Dendritic cell treated with granulocyte-macrophage colony-stimulating factor and Interleukin-4, amounts not matched to agents 40 ng/mL and 50 ng/mL, for 4 days (primary cell): ENCODE results near the gene KMT2D.
A peak's percentile ranks its signal among the peaks of the same experiment; 100 is the strongest.
"Not testable (repeated sequence)": the region's sequence is repeated elsewhere in the genome, so short reads cannot be mapped to it uniquely, and the experiment has no call there.

ENCODE experiments used
- H3K27ac Mint-ChIP-seq: one replicate; pipeline ENCODE4 v1.8.0; 2022; ENCODE audit warnings: mild to moderate bottlenecking, mixed read lengths
- H3K27me3 Mint-ChIP-seq: one replicate; pipeline ENCODE4 v1.8.0; 2022; ENCODE audit warnings: mild to moderate bottlenecking, mixed read lengths
- H3K36me3 Mint-ChIP-seq: one replicate; pipeline ENCODE4 v1.8.0; 2022; ENCODE audit warnings: low read depth, mixed read lengths
- H3K4me1 Mint-ChIP-seq: one replicate; pipeline ENCODE4 v1.8.0; 2022; ENCODE audit warnings: low read depth, mixed read lengths
- H3K4me3 Mint-ChIP-seq: one replicate; pipeline ENCODE4 v1.8.0; 2022; ENCODE audit warnings: mild to moderate bottlenecking, moderate library complexity, mixed read lengths
- H3K9me3 Mint-ChIP-seq: one replicate; pipeline ENCODE4 v1.8.0; 2022; ENCODE audit warnings: mixed read lengths
- intact Hi-C: fragments of 100-400 bp; cut with micrococcal nuclease; formaldehyde crosslinking; loops from one replicate; pipeline ENCODE4 v1.15.0; 2022

The KMT2D gene

GRCh38 chr12:49068879-49069506 is 8.4 kb upstream of the KMT2D start:
- Mint-ChIP-seq H3K4me1 (peaks cover 23% of the 10 kb centered on the region), H3K36me3 (peaks cover 7% of the 10 kb centered on the region), H3K9me3 (no peaks in the 10 kb centered on the region), H3K4me3 (peak overlapping the region; percentile 85), H3K27ac (peak overlapping the region; percentile 87), H3K27me3 (no peaks in the 10 kb centered on the region)
- intact Hi-C loops, result loop anchor here (1.0 kb wide), 1 partner anchor 62 kb away; the partner anchor contains the start of gene TUBA1B

- intact Hi-C loops, result no loop called here
- H3K4me1 Mint-ChIP-seq, result peaks cover 33% of the 10 kb centered on the region
- H3K9me3 Mint-ChIP-seq, result no peaks in the 10 kb centered on the region
- no peak overlapping the region for H3K27ac Mint-ChIP-seq
- H3K36me3 Mint-ChIP-seq, result peaks cover 7% of the 10 kb centered on the region
- no peak overlapping the region for H3K4me3 Mint-ChIP-seq
- H3K27me3 Mint-ChIP-seq, result no peaks in the 10 kb centered on the region
These were observed 5.5 kb upstream of the KMT2D start for GRCh38 chr12:49066120-49066519.

DNA sequence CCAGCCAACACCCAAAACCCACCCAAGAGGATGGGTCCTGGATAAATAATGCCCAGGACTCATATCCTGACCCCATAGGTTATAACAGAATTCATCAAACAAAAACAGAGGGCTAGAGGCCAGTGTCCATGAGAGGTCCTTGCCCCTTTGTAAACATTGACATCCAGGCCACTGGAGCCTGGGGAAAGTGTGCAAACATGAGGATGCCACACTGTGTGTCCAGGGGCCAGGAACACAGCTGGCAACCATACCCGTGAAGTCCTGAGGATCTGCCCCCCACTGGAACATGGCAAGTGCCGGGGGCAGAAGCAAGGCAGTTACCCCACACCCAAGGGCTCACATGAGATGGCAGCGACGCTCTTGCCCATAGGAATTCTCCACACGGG is 4.2 kb upstream of the KMT2D start:
- Mint-ChIP-seq H3K27me3 (no peaks in the 10 kb centered on the region), H3K4me1 (peaks cover 30% of the 10 kb centered on the region), H3K36me3 (peaks cover 13% of the 10 kb centered on the region), H3K4me3 (no peak overlapping the region), H3K9me3 (no peaks in the 10 kb centered on the region), H3K27ac (no peak overlapping the region)
- intact Hi-C loops, result loop anchor here (2.0 to 5.0 kb wide), 3 partner anchors 34 to 278 kb away; partner anchors contain the start of gene TUBA1A

DNA sequence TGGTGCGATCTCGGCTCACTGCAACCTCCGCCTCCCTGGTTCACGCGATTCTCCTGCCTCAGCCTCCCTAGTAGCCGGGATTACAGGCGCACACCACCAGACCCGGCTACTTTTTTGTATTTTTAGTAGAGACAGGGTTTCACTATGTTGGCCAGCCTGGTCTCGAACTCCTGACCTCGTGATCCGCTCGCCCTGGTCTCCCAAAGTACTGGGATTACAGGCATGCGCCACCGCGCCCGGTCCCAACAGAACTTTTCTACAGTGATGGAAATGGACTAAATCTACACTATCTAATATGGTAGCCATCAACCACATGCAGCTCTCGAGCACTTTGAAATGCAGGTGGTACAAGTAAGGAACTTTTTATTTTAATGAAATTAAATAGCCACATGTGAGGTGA is 1.3 kb upstream of the KMT2D start:
- H3K27me3 Mint-ChIP-seq, H3K9me3 Mint-ChIP-seq, H3K4me3 Mint-ChIP-seq, H3K27ac Mint-ChIP-seq: not testable (repeated sequence)
- intact Hi-C loops, result loop anchor here (2.0 to 5.0 kb wide), 3 partner anchors 125 to 280 kb away; partner anchors contain the start of gene TUBA1A
- H3K36me3 Mint-ChIP-seq, result peaks cover 27% of the 10 kb centered on the region
- peaks cover 42% of the 10 kb centered on the region for H3K4me1 Mint-ChIP-seq

DNA sequence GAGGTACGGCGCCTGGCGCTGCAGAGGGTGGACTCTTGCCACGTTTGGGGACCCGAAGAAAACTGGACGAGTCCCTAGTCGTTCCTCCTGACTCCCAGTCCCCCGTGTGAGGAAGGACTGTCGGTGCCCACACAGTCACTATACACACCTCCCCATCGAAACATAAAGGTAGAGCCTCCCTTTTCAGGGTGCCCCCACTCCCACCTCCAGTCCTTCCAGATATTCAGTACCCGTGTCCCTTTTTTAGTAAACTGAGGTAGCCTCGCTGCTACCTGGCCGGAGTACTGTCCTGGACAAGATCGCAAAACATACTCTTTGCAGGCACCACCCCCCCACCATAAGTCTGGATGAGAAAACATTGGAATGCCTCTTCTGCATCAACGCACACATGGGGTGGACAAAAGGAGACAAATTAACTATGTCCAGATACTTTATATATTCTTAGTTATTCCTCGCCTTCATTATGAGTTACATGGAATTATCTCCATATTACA is 610 bp upstream of the KMT2D start:
- Mint-ChIP-seq H3K4me3 (peak overlapping the region; percentile 95), H3K9me3 (no peaks in the 10 kb centered on the region), H3K4me1 (peaks cover 49% of the 10 kb centered on the region), H3K27me3 (no peaks in the 10 kb centered on the region), H3K36me3 (peaks cover 30% of the 10 kb centered on the region), H3K27ac (peak overlapping the region; percentile 98)
- intact Hi-C loops, result loop anchor here (2.0 to 5.0 kb wide), 3 partner anchors 126 to 281 kb away; partner anchors contain the start of gene TUBA1A

DNA sequence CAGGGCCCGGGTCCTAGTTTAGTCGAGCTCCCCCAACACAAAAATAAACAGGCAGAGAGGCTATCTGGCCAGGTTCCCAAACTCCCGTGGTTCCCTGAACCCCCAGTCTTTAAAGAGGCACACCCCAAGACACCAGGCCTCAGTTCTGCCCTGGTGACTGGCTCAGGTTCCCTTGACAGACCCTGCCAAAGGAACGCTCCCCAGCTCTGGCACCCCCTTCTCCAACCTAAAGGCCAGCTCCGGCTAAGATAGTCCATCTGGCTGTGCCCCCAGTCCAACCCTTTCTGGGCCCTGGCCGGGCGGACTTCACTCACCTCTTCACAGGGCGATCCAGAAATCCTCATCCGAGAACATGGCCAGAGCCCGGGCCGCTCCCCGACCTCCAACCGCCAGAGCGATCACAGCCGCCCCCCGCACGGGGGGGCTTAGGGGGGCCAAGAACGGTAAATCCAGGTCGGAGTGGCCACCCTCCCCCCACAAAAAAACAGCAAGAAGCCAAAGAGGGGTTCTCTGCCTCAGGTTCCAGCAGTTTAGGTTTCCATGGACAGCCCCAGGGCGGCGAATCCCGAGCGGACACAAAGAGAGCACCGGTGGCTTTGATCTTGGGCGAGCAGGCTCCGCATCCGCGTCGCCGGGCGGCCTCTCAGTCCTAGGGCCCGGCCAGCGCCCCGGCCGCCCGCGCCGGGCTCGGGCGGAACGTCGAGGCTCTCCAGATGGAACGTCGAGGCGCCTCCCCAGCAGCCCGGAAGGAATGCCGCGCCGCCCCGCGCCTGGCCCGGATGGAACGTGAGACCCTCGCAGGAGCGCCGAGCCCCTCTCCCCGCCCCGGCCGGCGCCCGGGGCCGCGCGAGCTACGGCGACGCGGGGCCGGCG is 1.1 kb downstream of the KMT2D start:
- Mint-ChIP-seq H3K27me3 (no peaks in the 10 kb centered on the region), H3K4me1 (peaks cover 64% of the 10 kb centered on the region), H3K27ac (peak overlapping the region; percentile 98), H3K36me3 (peaks cover 47% of the 10 kb centered on the region), H3K4me3 (peak overlapping the region; percentile 95), H3K9me3 (no peaks in the 10 kb centered on the region)
- intact Hi-C loops, result loop anchor here (2.0 to 5.0 kb wide), 3 partner anchors 128 to 283 kb away; partner anchors contain the start of gene TUBA1A

DNA sequence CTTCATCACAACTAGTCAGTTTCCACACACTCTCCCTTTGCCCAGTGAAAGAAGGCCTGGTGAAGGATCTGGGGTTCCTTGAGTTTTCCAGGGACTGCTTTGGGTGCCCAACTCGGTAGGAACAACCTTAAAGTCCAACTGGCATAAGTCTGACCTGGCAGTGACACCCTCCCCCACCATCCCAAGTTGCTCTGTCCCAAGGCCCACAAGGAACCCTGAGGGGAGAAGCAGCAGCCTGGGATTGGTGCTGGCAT is 1.6 kb downstream of the KMT2D start:
- Mint-ChIP-seq H3K36me3 (peaks cover 52% of the 10 kb centered on the region), H3K27me3 (no peaks in the 10 kb centered on the region), H3K27ac (peak overlapping the region; percentile 98), H3K4me1 (peaks cover 59% of the 10 kb centered on the region), H3K9me3 (no peaks in the 10 kb centered on the region), H3K4me3 (peak overlapping the region; percentile 95)
- intact Hi-C loops, result no loop called here

GRCh38 chr12:49058366-49059044 is 2.1 kb downstream of the KMT2D start:
- no peaks in the 10 kb centered on the region for H3K9me3 Mint-ChIP-seq
- peak overlapping the region; percentile 95 for H3K4me3 Mint-ChIP-seq
- peaks cover 57% of the 10 kb centered on the region for H3K36me3 Mint-ChIP-seq
- intact Hi-C loops, result no loop called here
- H3K4me1 Mint-ChIP-seq, result peaks cover 55% of the 10 kb centered on the region
- no peaks in the 10 kb centered on the region for H3K27me3 Mint-ChIP-seq
- peak overlapping the region; percentile 98 for H3K27ac Mint-ChIP-seq

DNA sequence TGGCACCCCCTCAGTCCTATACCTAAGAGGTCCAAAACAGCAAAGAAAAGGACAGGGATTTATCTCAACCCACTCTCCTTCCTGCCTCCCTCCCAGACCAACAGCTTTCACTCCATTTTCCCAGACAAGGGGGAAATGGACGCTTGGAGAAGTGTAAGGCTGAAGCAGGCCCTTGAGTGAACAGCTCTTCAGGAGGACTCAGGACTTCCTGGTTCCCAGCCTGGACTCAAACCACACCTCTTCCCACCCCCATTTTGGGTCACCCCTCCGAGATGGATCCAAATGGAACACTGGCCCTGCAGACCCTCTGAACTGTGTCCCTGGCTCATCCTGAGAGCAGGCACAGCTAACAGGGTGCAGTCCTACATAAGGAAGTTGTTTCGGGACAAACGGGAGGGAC is 2.7 kb downstream of the KMT2D start:
- Mint-ChIP-seq H3K27me3 (no peaks in the 10 kb centered on the region), H3K9me3 (no peaks in the 10 kb centered on the region), H3K4me1 (peaks cover 55% of the 10 kb centered on the region), H3K36me3 (peaks cover 63% of the 10 kb centered on the region), H3K27ac (peak overlapping the region; percentile 98), H3K4me3 (peak overlapping the region; percentile 95)
- intact Hi-C loops, result loop anchor here (2.0 kb wide), 1 partner anchor 39 kb away; the partner anchor contains the start of gene PRKAG1

GRCh38 chr12:49055978-49056754 is 4.4 kb downstream of the KMT2D start:
- no peaks in the 10 kb centered on the region for H3K27me3 Mint-ChIP-seq
- H3K27ac Mint-ChIP-seq, result peak overlapping the region; percentile 98
- intact Hi-C loops, result loop anchor here (2.0 kb wide), 1 partner anchor 37 kb away; the partner anchor contains the start of gene PRKAG1
- H3K4me3 Mint-ChIP-seq, result peak overlapping the region; percentile 95
- no peaks in the 10 kb centered on the region for H3K9me3 Mint-ChIP-seq
- H3K36me3 Mint-ChIP-seq, result peaks cover 81% of the 10 kb centered on the region
- peaks cover 50% of the 10 kb centered on the region for H3K4me1 Mint-ChIP-seq

GRCh38 chr12:49055092-49055491 is 5.5 kb downstream of the KMT2D start:
- Mint-ChIP-seq H3K36me3 (peaks cover 85% of the 10 kb centered on the region), H3K4me1 (peaks cover 48% of the 10 kb centered on the region), H3K27ac (peak overlapping the region; percentile 8), H3K27me3 (no peaks in the 10 kb centered on the region), H3K9me3 (no peaks in the 10 kb centered on the region), H3K4me3 (no peak overlapping the region)
- intact Hi-C loops, result no loop called here

DNA sequence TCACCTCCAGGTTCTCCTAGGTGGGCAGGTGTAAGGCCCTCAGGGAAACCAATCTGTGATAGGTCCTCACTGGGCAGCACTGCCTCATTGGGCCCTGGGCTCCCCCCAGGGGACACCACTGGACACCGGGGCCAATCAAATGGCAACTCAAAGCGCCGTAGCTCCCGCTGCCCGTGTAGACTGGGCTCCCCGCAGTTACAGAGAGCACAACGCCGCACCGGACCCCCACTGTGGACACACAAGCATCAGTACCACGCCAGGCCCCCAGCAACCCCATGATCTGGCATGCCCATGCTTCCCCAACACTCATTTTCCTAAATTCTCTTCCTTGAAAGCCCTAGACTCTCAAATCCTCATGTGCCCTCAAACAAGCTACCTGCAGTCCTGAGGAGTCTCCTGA is 6.1 kb downstream of the KMT2D start:
- peaks cover 88% of the 10 kb centered on the region for H3K36me3 Mint-ChIP-seq
- H3K27ac Mint-ChIP-seq, result peak overlapping the region; percentile 8
- peaks cover 48% of the 10 kb centered on the region for H3K4me1 Mint-ChIP-seq

DNA sequence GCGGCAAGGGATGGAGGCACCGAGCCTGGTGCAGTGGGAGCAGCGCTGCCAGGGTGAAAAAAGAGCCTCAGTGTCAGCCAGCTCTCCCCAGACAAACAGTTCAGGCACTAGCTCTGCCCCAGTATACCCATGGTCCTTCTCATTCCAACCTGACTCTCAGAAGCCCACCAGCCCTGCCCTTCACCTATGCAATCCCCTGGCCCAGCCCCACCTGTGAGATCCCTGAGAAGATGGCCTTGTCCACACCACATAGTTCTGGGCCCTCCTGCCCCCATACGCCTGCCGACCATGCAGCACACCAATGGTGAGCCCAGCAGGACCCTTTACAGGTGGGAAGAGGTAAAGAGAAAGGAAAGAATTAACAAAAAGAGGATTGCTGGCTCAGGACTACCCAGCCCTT is 6.5 kb downstream of the KMT2D start:
- intact Hi-C loops, result no loop called here
- Mint-ChIP-seq H3K9me3 (no peaks in the 10 kb centered on the region), H3K4me1 (peaks cover 46% of the 10 kb centered on the region), H3K4me3 (no peak overlapping the region), H3K27ac (peak overlapping the region; percentile 8), H3K36me3 (peaks cover 88% of the 10 kb centered on the region), H3K27me3 (no peaks in the 10 kb centered on the region)

More for the DNA sequence above, 6.1 kb downstream of the KMT2D start:
- Mint-ChIP-seq H3K4me3 (no peak overlapping the region), H3K9me3 (no peaks in the 10 kb centered on the region), H3K27me3 (no peaks in the 10 kb centered on the region)
- intact Hi-C loops, result no loop called here
